Measurements from ENCODE around the gene MAN1A2.
A peak's percentile ranks its signal among the peaks of the same experiment; 100 is the strongest.

The MAN1A2 gene

GRCh38 chr1:117562581-117563491 is 195.6 kb downstream of the MAN1A2 start:
- DNase-seq: no peak

- DNase-seq: no peak
These were observed 196.2 kb downstream of the MAN1A2 start for GRCh38 chr1:117563492-117563875.

GRCh38 chr1:117564227-117565075 is 197.2 kb downstream of the MAN1A2 start:
- DNase-seq: no peak

- no peak for DNase-seq
These were observed 197.9 kb downstream of the MAN1A2 start for GRCh38 chr1:117565076-117565556.

GRCh38 chr1:117565745-117566455 is 198.7 kb downstream of the MAN1A2 start:
- DNase-seq: peak; percentile 79

- DNase-seq: no peak
These were observed 199.3 kb downstream of the MAN1A2 start for GRCh38 chr1:117566556-117566955.

- no peak for DNase-seq
These were observed 200.2 kb downstream of the MAN1A2 start for GRCh38 chr1:117567435-117567834.

- DNase-seq: no peak
These were observed 200.7 kb downstream of the MAN1A2 start for GRCh38 chr1:117567976-117568375.

GRCh38 chr1:117568999-117569398 is 201.8 kb downstream of the MAN1A2 start:
- DNase-seq: no peak

- no peak for DNase-seq
These were observed 202.6 kb downstream of the MAN1A2 start for GRCh38 chr1:117569856-117570255.

GRCh38 chr1:117570988-117571409 is 203.8 kb downstream of the MAN1A2 start:
- DNase-seq: no peak

- no peak for DNase-seq
These were observed 204.2 kb downstream of the MAN1A2 start for GRCh38 chr1:117571496-117571895.

- DNase-seq: no peak
These were observed 205.3 kb downstream of the MAN1A2 start for GRCh38 chr1:117572546-117572945.

GRCh38 chr1:117573386-117574023 is 206.3 kb downstream of the MAN1A2 start:
- no peak for DNase-seq

GRCh38 chr1:117574161-117574835 is 207.0 kb downstream of the MAN1A2 start:
- no peak for DNase-seq

GRCh38 chr1:117575586-117576225 is 208.5 kb downstream of the MAN1A2 start:
- DNase-seq: no peak

- DNase-seq: no peak
These were observed 209.0 kb downstream of the MAN1A2 start for GRCh38 chr1:117576236-117576635.

- DNase-seq: no peak
These were observed 210.1 kb downstream of the MAN1A2 start for GRCh38 chr1:117577191-117577885.

GRCh38 chr1:117578466-117578865 is 211.2 kb downstream of the MAN1A2 start:
- DNase-seq: no peak
